A549 (cell line): ENCODE data around the gene GABRR1. TPM values are rescaled to one million over a fixed set of nuclear protein-coding genes. Genes with fewer than 3 reads are reported as not detected.

Source experiments
- ATAC-seq, 2 experiments: fragments of 200-7000 bp in 1 of 2; fragments of >200 bp in 1 of 2; cut with Nextera tagmentation in 1 of 2; cut with Tn5 transposase in 1 of 2; 3 replicates each; pipeline versions ENCODE4 v1.8.0 to v1.9.1; 2018 to 2020; ENCODE audit warnings: mild to moderate bottlenecking in 1 of 2, moderate library complexity in 1 of 2
- CTCF ChIA-PET: fragments of 300-600 bp; sonication (Branson Sonifier 250); formaldehyde crosslinking; extraction: SDS; loops from one replicate; lab custom pipeline; 2021; ENCODE audit warnings: antibody characterized with exemption, inconsistent platforms; lab: Yijun Ruan, JAX
- POLR2A ChIA-PET: fragments of 350-600 bp; formaldehyde crosslinking; extraction: SDS; loops from one replicate; lab custom pipeline; 2021; ENCODE audit warnings: antibody characterized with exemption, inconsistent platforms; lab: Yijun Ruan, JAX
- DNase-seq, 2 experiments: peaks; one replicate each; pipeline versions ENCODE4 v3.0.0 to v3.0.0-alpha.2; 2011 to 2016; ENCODE audit warnings: low read depth in 1 of 2, low spot score in 1 of 2
- FAIRE-seq: peaks from 2 replicates; lab custom pipeline; 2011; peaks lifted over from hg19 to GRCh38; lab: Jason Lieb, UNC
- H3K27ac ChIP-seq, 2 experiments: fragments of >200 bp; sonication (Bioruptor Twin); formaldehyde crosslinking; 3 replicates each; pipeline ENCODE4 v1.5.1; 2016 to 2017
- H3K4me1 ChIP-seq: fragments of >200 bp; sonication (Bioruptor Twin); formaldehyde crosslinking; 3 replicates; pipeline ENCODE4 v1.6.1; 2016
- H3K4me2 ChIP-seq: fragments of >200 bp; sonication (Bioruptor Twin); formaldehyde crosslinking; 3 replicates; pipeline ENCODE4 v1.6.1; 2016
- H3K4me3 ChIP-seq: fragments of >200 bp; sonication (Bioruptor Twin); formaldehyde crosslinking; 3 replicates; pipeline ENCODE4 v1.5.1; 2016
- H3K9me3 ChIP-seq: fragments of >200 bp; sonication (Bioruptor Twin); formaldehyde crosslinking; 3 replicates; pipeline ENCODE4 v1.6.1; 2016
- CBX8 ChIP-seq: fragments of 200-600 bp; sonication (generic); IDR thresholded peaks from 2 replicates; pipeline ENCODE4 v1.6.1; 2016
- CHD2 ChIP-seq: fragments of 150-350 bp; IDR thresholded peaks from 2 replicates; pipeline ENCODE4 v1.6.1; 2014; ENCODE audit warnings: low read length; ENCODE audit not compliant: partially characterized antibody
- CHD4 ChIP-seq: fragments of 200-600 bp; sonication (generic); IDR thresholded peaks from 2 replicates; pipeline ENCODE4 v1.6.1; 2016; ENCODE audit warnings: antibody characterized with exemption, mild to moderate bottlenecking, borderline replicate concordance
- E2F6 ChIP-seq: IDR thresholded peaks from 2 replicates; pipeline ENCODE4 v1.6.1; 2012; ENCODE audit warnings: low read depth, borderline replicate concordance
- EHF ChIP-seq: fragments of 250-450 bp; sonication (Bioruptor Pico); IDR thresholded peaks from 2 replicates; pipeline ENCODE4 v1.5.0; 2020; ENCODE audit warnings: mild to moderate bottlenecking
- ELK1 ChIP-seq: fragments of 150-350 bp; IDR thresholded peaks from 2 replicates; pipeline ENCODE4 v1.6.1; 2014; ENCODE audit warnings: low read depth, mild to moderate bottlenecking, low read length
- ESRRA ChIP-seq: fragments of 150-350 bp; IDR thresholded peaks from 2 replicates; pipeline ENCODE4 v1.6.1; 2014; ENCODE audit warnings: mild to moderate bottlenecking, low read length, borderline replicate concordance
- FOSL2 ChIP-seq, 2 experiments: fragments of 450-650 bp in 1 of 2; fragments of >200 bp in 1 of 2; sonication (Bioruptor Twin) in 1 of 2; formaldehyde crosslinking; IDR thresholded peaks; 2 replicates each; pipeline versions ENCODE4 v1.5.0 to v1.6.1; 2016 to 2020; ENCODE audit warnings: mild to moderate bottlenecking in 1 of 2, moderate library complexity in 1 of 2
- FOXS1 ChIP-seq: fragments of 250-450 bp; sonication (Bioruptor Pico); IDR thresholded peaks from 2 replicates; pipeline ENCODE4 v1.5.0; 2020; ENCODE audit warnings: mild to moderate bottlenecking, moderate library complexity
- HDAC2 ChIP-seq: fragments of 200-600 bp; sonication (generic); IDR thresholded peaks from 2 replicates; pipeline ENCODE4 v1.6.1; 2016
- HMGXB4 ChIP-seq: fragments of 250-450 bp; sonication (Bioruptor Pico); IDR thresholded peaks from 2 replicates; pipeline ENCODE4 v1.5.0; 2021; ENCODE audit warnings: mild to moderate bottlenecking, moderate library complexity, borderline replicate concordance
- HOXB5 ChIP-seq: fragments of 250-450 bp; sonication (Bioruptor Pico); IDR thresholded peaks from 2 replicates; pipeline ENCODE4 v1.5.0; 2020; ENCODE audit warnings: mild to moderate bottlenecking, moderate library complexity
- MAFK ChIP-seq: fragments of 450-650 bp; IDR thresholded peaks from 2 replicates; pipeline ENCODE4 v1.6.1; 2014; ENCODE audit not compliant: partially characterized antibody
- MAZ ChIP-seq: fragments of 150-350 bp; IDR thresholded peaks from 2 replicates; pipeline ENCODE4 v1.6.1; 2014; ENCODE audit warnings: antibody characterized with exemption, low read depth, low read length, borderline replicate concordance
- MYC ChIP-seq: IDR thresholded peaks from 2 replicates; pipeline ENCODE4 v1.6.1; 2012; ENCODE audit warnings: mild to moderate bottlenecking, inconsistent platforms, low read length, improper control_type of control experiment, borderline replicate concordance
- NFE2L2 ChIP-seq: fragments of 150-350 bp; conservative IDR thresholded peaks from 2 replicates; pipeline ENCODE4 v1.6.1; 2014; ENCODE audit warnings: low read length
- NPAS2 ChIP-seq: fragments of 250-450 bp; sonication (Bioruptor Pico); IDR thresholded peaks from 2 replicates; pipeline ENCODE4 v1.8.0; 2022; ENCODE audit warnings: mild to moderate bottlenecking, moderate library complexity, borderline replicate concordance
- PHF8 ChIP-seq: fragments of 200-600 bp; sonication (generic); IDR thresholded peaks from 2 replicates; pipeline ENCODE4 v1.6.1; 2016; ENCODE audit warnings: low read depth, mild to moderate bottlenecking, antibody characterized with exemption, moderate library complexity, borderline replicate concordance
- POLR2A ChIP-seq: IDR thresholded peaks from 2 replicates; pipeline ENCODE4 v1.6.1; 2012; ENCODE audit warnings: mild to moderate bottlenecking, low read length
- POLR2AphosphoS2 ChIP-seq: conservative IDR thresholded peaks from 2 replicates; pipeline ENCODE4 v1.6.1; 2012; ENCODE audit warnings: low read length, improper control_type of control experiment, inconsistent platforms
- RAD21 ChIP-seq, 2 experiments: fragments of >200 bp in 1 of 2; sonication (Bioruptor Twin) in 1 of 2; formaldehyde crosslinking in 1 of 2; IDR thresholded peaks in 1 of 2; conservative IDR thresholded peaks in 1 of 2; 2 replicates in 1 of 2; 3 replicates in 1 of 2; pipeline ENCODE4 v1.6.1; 2012 to 2018; ENCODE audit warnings: inconsistent platforms in 1 of 2
- RCOR1 ChIP-seq: fragments of 150-350 bp; IDR thresholded peaks from 2 replicates; pipeline ENCODE4 v1.6.1; 2014; ENCODE audit warnings: antibody characterized with exemption, low read length, low read depth
- SMC3 ChIP-seq: fragments of >200 bp; sonication (Bioruptor Twin); formaldehyde crosslinking; IDR thresholded peaks from 3 replicates; pipeline ENCODE4 v1.6.1; 2018; ENCODE audit warnings: inconsistent platforms
- TFCP2L1 ChIP-seq: fragments of 250-450 bp; sonication (Bioruptor Pico); IDR thresholded peaks from 2 replicates; pipeline ENCODE4 v1.5.0; 2021; ENCODE audit warnings: mild to moderate bottlenecking
- WGBS: methylation state at CpG from one replicate; pipeline ENCODE4 v1.1.6; 2017; ENCODE audit errors: missing lambda C conversion rate; 5-methylcytosine and 5-hydroxymethylcytosine counted together
- polyA plus RNA-seq, 4 experiments: library from polyadenylated mRNA; depleted of rRNA in 3 of 4; stranded (reverse); fragments of >200 nt; fragmentation: RNase III in 1 of 4; extraction: RNeasy Plus Mini Kit Qiagen cat#74134 plus additional on column Dnase treatment in 1 of 4; gene quantifications; 2 replicates in 3 of 4; 3 replicates in 1 of 4; pipeline ENCODE4 v1.2.3, GENCODE V29; 2011 to 2017

Gene GABRR1
- polyA plus RNA-seq, 2 of the 4 experiments (the other 2 are of a cell fraction), result not detected

- ATAC-seq, result no peak
- CTCF ChIA-PET, result no interaction called here
- POLR2A ChIA-PET, result no interaction called here
- Histone ChIP-seq H3K4me3 (no peak overlapping the region), H3K4me2 (no peak overlapping the region), H3K9me3 (no peaks in the 10 kb centered on the region), H3K4me1 (no peaks in the 10 kb centered on the region), H3K27ac (no peak overlapping the region)
- TF ChIP-seq MAZ (no peak), POLR2AphosphoS2 (no peak), CHD2 (no peak), HMGXB4 (CRISPR knock-in tag) (no peak), FOSL2 (IDR thresholded peaks at IDR 0.05) (no peak), FOSL2 (CRISPR knock-in tag; IDR thresholded peaks at IDR 0.05) (no peak), POLR2A (no peak), NFE2L2 (no peak), HDAC2 (no peak), MYC (no peak), ESRRA (no peak), HOXB5 (CRISPR knock-in tag) (no peak), FOXS1 (CRISPR knock-in tag) (no peak), EHF (CRISPR knock-in tag) (no peak)
- no peak for FAIRE-seq
- 69% methylated on average over 2 of the region's 2 CpGs for WGBS
- no peak for DNase-seq
These were observed 34.0 kb upstream of the GABRR1 start for GRCh38 chr6:89251170-89251569.

- TF ChIP-seq MAFK, result no peak
- FAIRE-seq, result no peak
- WGBS, result 56% methylated on average over 7 of the region's 7 CpGs
- CTCF ChIA-PET, result interaction anchor here (0.9 to 2.1 kb wide), 4 partner anchors 9 to 267 kb away, joined by 3 to 7 read pairs (median 4); no protein-coding TSS in a partner anchor
- no peak overlapping the region for H3K4me2 ChIP-seq
- no peak for ATAC-seq
- POLR2A ChIA-PET, result no interaction called here
- no peak for DNase-seq
- no peak overlapping the region for H3K27ac ChIP-seq
- no peak overlapping the region for H3K4me3 ChIP-seq
- H3K4me1 ChIP-seq, result no peaks in the 10 kb centered on the region
- H3K9me3 ChIP-seq, result no peaks in the 10 kb centered on the region
These were observed 33.1 kb upstream of the GABRR1 start for GRCh38 chr6:89250239-89250638.

- no peaks in the 10 kb centered on the region for H3K4me1 ChIP-seq
- no peak for FAIRE-seq
- no peak for ATAC-seq
- DNase-seq, result no peak
- H3K27ac ChIP-seq, result no peak overlapping the region
- CTCF ChIA-PET, result interaction anchor here (0.8 to 2.2 kb wide), 3 partner anchors 38 to 262 kb away, joined by 3 to 13 read pairs (median 12); no protein-coding TSS in a partner anchor
- WGBS, result 40% methylated on average over 5 of the region's 5 CpGs
- no peaks in the 10 kb centered on the region for H3K9me3 ChIP-seq
- no peak overlapping the region for H3K4me2 ChIP-seq
- TF ChIP-seq CHD4 (no peak), NPAS2 (CRISPR knock-in tag) (no peak), TFCP2L1 (CRISPR knock-in tag) (no peak), POLR2A (no peak), RCOR1 (no peak), HMGXB4 (CRISPR knock-in tag) (no peak), E2F6 (no peak), SMC3 (no peak), PHF8 (no peak), RAD21 (conservative IDR thresholded peaks at IDR 0.05 in 1 of 2, IDR thresholded peaks at IDR 0.05 in 1 of 2) (no peak), CBX8 (no peak), ELK1 (no peak), HDAC2 (no peak)
- H3K4me3 ChIP-seq, result no peak overlapping the region
- POLR2A ChIA-PET, result interaction anchor here (1.3 kb wide), 1 partner anchor 262 kb away, joined by 3 read pairs; no protein-coding TSS in a partner anchor
These were observed 27.3 kb upstream of the GABRR1 start for GRCh38 chr6:89244241-89244985.
